GM15510 (cell line): ENCODE measurements around the gene MGLL.
A peak's percentile ranks its signal among the peaks of the same experiment; 100 is the strongest.

Experiments
- POLR2A ChIP-seq: IDR thresholded peaks from 3 replicates; pipeline ENCODE4 v1.6.1; 2011; ENCODE audit warnings: borderline replicate concordance; ENCODE audit not compliant: insufficient read length; ENCODE audit errors: extremely low read depth

Gene MGLL

DNA sequence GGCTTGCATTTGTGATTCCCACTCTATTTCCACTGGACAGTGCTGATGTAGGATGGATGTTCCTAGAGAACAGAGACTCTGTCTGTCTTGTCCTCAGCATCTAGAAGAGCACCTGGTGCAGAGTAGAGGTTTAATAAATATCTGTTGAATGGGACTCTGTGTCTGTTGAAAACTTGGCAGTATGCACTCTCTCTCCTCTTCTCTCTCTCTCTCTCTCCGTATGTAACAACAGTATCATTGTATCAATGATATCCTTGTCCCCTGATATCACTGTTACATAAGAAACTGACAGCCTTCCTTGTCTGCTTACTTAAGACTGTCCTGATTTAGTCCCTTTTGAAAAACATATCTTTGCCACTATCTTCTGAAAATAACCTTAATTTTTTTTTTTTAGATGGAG is 24.3 kb upstream of the MGLL start:
- no peak for TF ChIP-seq POLR2A

DNA sequence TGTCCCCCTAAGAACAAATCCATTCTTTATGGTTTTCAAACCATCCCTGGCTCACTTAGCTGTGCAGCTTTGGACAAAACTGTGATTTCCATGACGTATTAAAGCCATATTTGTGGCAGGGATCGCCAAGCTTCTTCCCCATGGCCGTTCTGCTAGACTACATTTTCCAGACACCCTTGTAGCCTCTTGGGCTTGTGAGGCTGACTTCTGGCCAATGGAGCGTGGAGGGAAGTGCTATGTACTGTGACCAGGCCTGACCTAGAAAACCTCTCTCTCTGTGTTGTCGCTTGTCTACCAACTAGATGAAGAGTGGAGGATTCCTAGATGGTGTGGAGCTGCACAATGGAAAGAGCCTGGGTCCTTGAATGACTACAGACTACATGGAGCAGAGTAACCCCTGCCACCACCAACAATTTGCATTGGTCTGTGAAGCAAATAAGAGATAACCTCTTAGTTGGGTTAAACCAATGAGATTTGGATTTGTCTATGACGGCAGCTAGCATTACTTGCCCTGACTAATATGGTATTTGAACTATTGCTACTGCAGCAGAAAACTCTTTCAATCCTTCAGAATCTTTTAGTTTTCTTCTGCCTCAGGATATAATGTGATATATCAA is 22.1 kb upstream of the MGLL start:
- TF ChIP-seq POLR2A = no peak

- no peak for TF ChIP-seq POLR2A
These were observed 18.4 kb upstream of the MGLL start for GRCh38 chr3:127840671-127841070.

DNA sequence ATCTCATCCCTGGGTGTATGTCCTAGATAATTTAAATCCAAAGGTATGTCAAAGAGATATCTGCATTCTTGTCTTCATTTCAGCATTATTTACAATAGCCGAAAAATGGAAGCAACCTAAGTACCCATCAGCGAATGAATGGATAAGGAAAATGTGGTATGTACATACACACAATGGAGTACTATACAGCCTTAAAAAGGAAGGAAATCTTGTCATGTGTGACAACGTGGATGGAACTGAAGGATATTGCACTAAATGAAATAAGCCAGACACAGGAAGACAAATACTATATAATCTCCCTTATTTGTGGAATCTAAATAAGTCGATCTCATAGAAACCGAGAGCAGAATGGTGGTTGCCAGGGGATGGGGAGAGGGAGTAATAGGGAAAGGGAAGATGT is 16.8 kb upstream of the MGLL start:
- TF ChIP-seq POLR2A = no peak

- peak; percentile 50 for TF ChIP-seq POLR2A
These were observed 13.9 kb upstream of the MGLL start for GRCh38 chr3:127835993-127836882.

GRCh38 chr3:127834771-127835170 is 12.5 kb upstream of the MGLL start:
- TF ChIP-seq POLR2A = peak; percentile 16

DNA sequence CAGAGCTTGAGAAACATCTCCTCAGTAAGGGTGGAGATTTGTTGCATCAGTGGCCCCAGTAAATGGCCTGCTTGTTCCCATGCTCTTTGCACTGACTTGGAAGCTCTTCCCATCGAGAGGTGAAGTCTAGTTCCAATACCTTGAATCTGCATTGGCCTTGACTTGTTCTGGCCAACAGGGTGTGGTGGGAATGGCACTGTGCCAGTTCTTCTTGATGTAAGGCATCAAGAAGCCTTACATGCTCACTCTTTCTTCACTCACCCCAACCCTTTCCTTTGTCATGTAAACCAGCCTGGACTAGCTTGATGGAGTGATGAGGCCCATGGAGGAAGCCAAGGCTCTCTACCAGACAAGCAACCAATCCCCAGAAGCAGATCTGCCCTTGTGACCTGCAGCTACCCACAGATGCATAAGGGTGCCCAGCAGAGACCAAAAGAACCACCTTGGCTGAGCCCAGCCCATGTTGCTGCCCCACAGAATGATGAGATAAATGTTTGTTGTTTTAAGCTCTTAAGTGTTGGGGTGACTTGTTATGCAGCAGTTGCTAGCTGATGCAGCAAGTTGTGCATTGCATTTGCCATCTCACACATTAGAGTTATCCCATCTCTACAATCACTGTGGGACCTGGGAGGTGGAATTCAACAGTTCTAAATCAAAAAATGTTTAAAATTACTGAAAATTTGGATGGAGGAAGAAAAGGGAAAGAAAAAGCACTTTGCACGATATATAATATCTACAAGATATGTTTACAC is 11.1 kb upstream of the MGLL start:
- no peak for TF ChIP-seq POLR2A

DNA sequence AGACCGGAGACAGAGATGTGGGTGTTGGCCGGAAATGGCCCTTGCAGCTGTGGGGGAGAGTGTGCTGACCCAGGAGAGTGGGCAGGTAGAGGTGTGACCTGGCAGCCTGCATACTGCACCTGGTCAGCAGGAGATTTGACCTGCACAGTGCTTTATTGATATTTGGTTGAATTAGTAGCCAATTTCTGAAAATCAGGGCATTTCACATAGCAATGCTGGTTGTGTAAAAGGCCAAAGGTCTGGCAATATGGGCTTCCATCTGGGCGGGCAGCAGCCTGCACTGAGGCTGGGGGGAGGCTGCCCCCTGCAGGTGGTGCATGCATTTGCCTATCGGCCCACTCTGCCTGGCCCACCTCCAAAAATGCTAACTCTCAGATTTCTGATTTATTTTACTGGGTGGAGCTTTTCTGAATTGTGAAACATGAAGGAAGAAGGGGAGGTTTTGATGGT is 9.4 kb upstream of the MGLL start:
- TF ChIP-seq POLR2A = no peak

DNA sequence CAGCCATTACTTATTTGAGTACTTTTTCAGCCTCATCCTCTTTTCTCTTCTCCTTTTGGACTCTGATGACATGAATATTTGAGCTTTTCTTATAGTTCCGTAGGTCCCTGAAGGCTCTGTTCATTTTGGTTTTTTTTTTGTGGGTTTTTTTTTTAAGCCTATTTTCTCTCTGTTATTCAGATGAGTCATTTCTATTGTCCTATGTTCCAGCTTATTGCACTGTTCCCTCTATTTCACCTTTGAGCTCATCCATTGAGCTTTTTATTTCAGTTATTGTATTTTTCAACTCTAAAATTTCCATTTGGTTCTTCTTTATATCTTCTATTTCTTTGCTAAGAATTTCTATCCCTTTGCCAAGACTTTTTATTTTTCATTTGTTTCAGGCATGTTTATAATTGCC is 7.2 kb upstream of the MGLL start:
- TF ChIP-seq POLR2A = no peak

- TF ChIP-seq POLR2A = no peak
These were observed 5.5 kb upstream of the MGLL start for GRCh38 chr3:127827808-127828207.

DNA sequence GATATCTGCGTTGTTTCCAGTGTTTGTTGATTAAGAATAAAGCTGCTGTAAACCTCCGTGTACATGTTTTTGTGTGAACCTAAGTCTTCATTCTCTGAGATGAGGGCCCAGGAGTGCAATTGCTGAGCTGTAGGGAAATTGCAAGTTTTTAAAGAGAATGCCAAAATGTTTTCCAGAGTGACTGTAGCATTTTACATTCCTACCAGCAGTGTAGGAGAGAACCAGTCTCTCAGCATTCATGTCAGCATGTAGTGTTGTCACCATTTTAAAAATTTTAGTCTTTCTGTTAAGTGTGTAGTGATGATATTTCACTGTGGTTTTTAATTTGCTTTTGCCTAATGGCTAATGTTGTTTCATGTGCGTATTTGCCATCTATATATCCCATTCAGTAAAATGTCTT is 3.4 kb upstream of the MGLL start:
- TF ChIP-seq POLR2A = no peak

DNA sequence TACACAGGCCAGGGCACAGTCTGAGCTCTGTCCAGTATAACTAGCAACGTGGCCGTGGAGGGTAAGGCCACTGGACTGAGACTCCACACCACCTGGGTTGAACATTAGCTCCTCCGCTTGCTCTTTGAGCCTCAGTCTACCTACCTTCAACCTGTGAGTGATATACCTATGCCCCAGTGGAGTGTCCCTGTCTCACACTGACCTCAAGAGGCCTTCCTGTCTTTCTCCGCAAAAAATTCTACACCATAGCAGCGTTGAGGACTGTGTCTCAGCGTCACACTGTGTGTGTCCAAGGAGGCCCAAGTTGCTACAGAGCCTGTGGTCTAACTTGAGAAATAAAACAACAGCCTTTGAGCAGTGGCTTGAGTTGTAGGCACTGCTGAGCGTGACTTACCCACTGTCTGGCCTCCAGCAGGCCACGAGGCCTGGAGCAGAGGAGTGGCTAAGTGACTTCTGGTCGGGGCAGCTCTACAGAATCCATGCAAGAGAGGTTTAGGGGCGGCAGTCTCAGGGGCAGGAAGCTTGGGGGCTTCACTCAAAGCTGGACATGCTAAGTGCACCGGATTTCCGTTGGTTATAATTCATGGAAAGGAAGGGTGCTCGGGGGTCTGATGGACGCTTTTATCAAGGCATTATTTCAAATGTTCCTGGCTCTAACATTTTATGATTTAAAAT is 2.0 kb upstream of the MGLL start:
- TF ChIP-seq POLR2A = no peak

DNA sequence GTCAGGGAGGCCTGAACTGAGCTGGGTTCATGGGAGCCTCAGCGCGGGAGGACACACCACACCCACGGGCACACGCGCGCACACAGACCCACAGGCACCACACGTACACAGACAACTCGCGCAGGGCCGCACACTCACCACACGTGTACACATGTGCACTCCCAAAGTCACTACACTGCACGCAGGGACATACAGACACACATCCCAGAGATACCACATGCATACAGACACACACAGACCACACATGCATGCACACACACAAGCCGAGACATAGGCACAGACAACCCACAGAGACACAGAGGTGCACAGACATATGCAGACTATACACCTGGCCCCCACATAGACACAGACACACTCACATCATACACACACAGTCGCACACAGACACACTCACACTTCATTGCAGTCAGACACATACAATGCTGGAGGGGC is 1.1 kb upstream of the MGLL start:
- no peak for TF ChIP-seq POLR2A

- peak; percentile 61 for TF ChIP-seq POLR2A
These were observed 539 bp upstream of the MGLL start for GRCh38 chr3:127822682-127823425.
